ENCODE results near the gene OLIG1.

The OLIG1 gene

DNA sequence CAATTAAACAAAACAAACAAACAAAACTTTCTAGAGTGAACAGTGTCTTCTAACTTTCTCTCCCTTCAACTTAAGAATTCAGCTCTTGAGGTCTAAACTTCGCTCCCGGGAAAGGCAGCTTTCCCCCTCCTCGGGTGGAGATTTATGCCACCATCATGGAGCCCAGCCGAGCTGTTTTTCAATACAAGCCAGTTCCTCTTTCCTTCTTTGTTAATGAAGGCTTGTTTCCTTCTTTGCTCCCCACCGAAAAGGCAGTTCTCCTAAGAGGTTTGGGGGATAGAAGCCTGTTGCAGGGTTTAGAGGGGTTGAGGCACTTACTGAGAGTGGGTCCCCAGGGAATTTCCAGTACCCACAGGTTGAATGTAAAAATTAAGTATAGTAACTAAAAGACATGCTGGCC, 26.5 kb downstream of the OLIG1 start:
- no peak for DNase-seq (ENCODE audit: low read depth in 1 of 2, low spot score in 1 of 2)

- DNase-seq (ENCODE audit: low read depth in 1 of 2, low spot score in 1 of 2) = no peak
These were observed 29.2 kb downstream of the OLIG1 start for GRCh38 chr21:33099131-33099530.

DNA sequence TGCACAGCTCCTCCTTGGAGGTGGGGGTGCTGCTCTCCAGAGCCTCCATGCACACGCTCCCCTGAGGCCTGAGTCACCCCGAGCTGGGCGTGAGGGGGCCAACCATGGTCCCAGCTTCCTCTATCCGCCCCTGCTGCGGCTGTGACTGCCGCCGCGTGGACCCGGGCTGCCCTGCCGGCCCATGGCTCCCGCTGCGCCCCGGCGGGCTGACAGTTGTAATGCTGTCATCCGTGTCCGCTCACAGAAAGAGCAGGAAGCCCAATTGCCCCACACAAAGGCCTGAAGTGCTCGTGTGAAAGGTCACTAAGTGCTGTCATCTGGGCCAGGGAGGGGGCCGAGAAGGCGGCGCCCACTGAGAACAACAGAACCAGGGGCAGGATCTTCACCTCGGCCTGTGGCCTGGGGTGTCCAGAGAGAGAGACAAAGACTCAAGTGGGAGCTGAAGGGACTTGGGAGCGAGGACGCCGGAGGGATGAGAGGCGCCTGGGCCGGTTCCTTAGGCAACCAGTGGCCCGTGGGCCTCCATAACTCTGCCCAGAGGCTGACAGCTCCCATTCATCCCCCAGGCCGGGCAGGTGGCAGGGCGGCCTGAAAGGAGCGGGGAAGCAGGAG, 31.5 kb downstream of the OLIG1 start:
- no peak for DNase-seq (ENCODE audit: low read depth in 1 of 2, low spot score in 1 of 2)

GRCh38 chr21:33105088-33105487, 35.1 kb downstream of the OLIG1 start:
- no peak for DNase-seq (ENCODE audit: low read depth in 1 of 2, low spot score in 1 of 2)

DNA sequence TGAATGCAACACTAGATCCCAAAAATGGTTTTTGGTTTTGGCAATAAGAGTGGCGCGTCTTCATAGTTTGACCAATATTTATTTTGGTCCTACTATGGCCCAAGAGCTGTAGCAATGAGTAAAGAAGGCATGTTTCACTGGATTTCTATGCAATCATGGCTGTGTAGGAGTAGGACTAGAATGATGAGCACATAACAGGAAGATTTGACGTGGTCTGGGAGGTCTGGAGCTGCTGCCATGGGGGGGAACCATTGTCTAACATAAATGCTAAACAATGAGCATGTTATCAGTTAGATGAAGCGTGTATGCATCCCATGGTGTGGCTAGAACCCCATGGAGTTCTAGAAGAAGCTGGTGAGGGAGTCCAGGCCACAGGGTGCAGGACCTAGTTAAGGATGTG, 38.3 kb downstream of the OLIG1 start:
- no peak for DNase-seq (ENCODE audit: low read depth in 1 of 2, low spot score in 1 of 2)

GRCh38 chr21:33109574-33110339, 39.8 kb downstream of the OLIG1 start:
- no peak for DNase-seq (ENCODE audit: low read depth in 1 of 2, low spot score in 1 of 2)

GRCh38 chr21:33110340-33110715, 40.4 kb downstream of the OLIG1 start:
- no peak for DNase-seq (ENCODE audit: low read depth in 1 of 2, low spot score in 1 of 2)

- DNase-seq (ENCODE audit: low read depth in 1 of 2, low spot score in 1 of 2) = no peak
These were observed 41.6 kb downstream of the OLIG1 start for GRCh38 chr21:33111577-33111976.

DNA sequence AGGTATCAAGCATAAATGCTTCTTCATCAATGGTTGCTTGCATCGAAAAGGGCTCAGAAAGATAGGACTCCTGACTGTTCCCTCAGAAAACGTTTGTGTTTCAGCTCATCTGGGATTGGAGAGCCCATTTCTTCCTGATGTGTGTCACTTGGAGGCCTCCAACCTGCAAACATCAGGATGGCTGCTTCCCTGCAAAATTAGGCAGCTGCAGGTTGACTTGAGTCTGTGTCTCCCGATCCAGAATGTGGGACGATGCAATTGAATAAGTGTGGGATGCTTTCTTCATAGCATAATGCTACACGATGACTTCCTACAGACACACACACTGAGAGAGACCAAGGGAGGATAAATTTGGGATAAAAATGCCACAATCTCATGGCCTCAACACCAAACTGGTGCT, 42.2 kb downstream of the OLIG1 start:
- no peak for DNase-seq (ENCODE audit: low read depth in 1 of 2, low spot score in 1 of 2)

- DNase-seq (ENCODE audit: low read depth in 1 of 2, low spot score in 1 of 2) = no peak
These were observed 42.7 kb downstream of the OLIG1 start for GRCh38 chr21:33112681-33113080.

DNA sequence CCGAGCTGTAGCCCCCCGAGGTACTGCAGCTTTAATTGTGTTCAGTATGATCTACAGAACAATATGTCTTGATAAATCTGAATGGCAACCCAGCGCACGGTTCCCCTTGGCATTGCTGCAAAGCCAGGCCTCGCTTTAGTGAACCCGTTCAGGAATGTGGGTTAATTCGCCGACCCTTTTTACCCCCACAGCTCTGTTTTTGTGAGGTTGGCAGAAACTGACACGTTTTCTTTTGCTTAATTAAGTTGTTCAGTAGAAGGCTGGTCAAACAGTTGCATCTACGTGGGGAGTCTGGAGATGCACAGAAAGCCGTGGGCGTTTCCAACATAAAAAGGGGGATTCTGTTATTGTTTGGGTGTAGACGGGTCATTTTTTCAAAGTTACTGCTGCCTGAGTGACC, 43.2 kb downstream of the OLIG1 start:
- no peak for DNase-seq (ENCODE audit: low read depth in 1 of 2, low spot score in 1 of 2)

- no peak for DNase-seq (ENCODE audit: low read depth in 1 of 2, low spot score in 1 of 2)
These were observed 44.3 kb downstream of the OLIG1 start for GRCh38 chr21:33114276-33114675.

DNA sequence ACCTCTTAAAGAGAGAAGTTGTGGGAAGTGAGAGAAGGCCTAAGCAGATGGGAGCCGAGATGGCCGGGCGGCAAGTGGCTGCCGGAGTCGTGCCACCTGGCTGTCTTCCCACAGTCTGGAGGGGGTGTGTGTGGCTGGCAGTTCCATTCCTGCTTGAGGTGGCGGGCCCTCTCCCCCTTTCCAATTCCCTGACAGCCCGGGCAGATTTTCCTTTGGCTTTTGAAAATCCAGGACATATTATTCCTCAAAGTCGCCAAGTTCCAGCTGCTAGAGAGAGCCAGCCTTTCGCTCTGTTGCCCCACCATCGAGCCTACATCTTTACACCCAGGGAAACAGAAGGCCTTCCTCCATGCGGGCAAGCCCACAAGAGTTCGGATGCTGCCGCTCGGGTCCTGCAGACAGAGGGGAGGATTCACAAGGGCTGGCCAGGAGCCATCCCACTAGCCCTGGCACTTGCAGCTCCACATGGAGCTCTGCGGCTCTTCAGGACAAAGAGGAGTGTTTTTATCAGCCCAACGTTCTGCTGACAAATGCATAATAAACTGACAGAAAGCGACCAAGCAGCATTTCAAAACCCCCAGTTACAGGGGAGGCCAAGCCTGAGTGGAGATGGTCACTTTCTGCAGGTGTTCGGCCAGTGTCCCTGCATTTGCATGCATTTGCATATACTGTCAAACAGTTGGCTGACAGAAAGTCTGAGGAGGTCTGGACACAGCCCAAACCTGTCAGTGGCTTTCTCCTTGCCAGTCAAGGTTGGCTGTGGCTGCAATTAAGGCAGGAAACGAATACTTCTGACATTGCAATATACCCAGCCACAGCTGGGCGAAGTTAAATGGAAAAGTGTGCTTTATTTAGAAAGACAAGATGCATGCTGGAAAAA, 45.9 kb downstream of the OLIG1 start:
- DNase-seq (ENCODE audit: low read depth in 1 of 2, low spot score in 1 of 2) = no peak

DNA sequence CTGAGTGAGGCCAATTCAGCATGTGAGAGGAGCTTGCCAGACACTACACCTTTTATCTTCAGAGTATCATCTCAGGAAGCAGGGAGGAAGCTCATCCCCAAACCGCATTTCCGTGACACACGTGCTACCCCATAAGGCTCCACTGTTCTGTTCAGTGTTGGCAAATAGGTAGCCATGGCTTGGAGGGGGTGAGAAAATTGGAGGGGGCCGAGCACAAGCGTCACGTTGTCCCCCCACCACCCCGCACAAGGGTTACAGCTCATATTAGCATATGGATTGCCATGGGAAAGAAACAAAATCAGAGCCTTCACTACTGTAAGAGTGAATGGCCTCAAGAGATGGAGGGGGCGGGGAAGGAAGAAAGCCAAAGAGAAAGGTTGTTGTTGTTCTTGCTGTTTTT, 46.7 kb downstream of the OLIG1 start:
- no peak for DNase-seq (ENCODE audit: low read depth in 1 of 2, low spot score in 1 of 2)

- DNase-seq (ENCODE audit: low read depth in 1 of 2, low spot score in 1 of 2) = no peak
These were observed 47.4 kb downstream of the OLIG1 start for GRCh38 chr21:33117101-33117888.

Measured in activated T-helper 1 cell treated with anti-CD3 and anti-CD28 coated beads, Interleukin-2, amount 50 U/mL, for 16 hours (primary cell).